Caco-2 (cell line): ENCODE data around the gene AP2M1. TPM values are rescaled to one million over a fixed set of nuclear protein-coding genes. Genes with fewer than 3 reads are reported as not detected.

Experiments used
- BruUV-seq: library from RNA; stranded (reverse); fragments of 400-500 nt; replicated peaks from 2 replicates; lab custom pipeline; 2021; lab: Mats Ljungman, UMichigan
- CTCF ChIA-PET: fragments of 300-600 bp; sonication (Branson Sonifier 250); formaldehyde crosslinking; loops from one replicate; lab custom pipeline; 2022; ENCODE audit warnings: antibody characterized with exemption; lab: Charles Lee
- POLR2A ChIA-PET: fragments of 300-600 bp; sonication (Branson Sonifier 250); formaldehyde crosslinking; loops from one replicate; lab custom pipeline; 2022; ENCODE audit warnings: antibody characterized with exemption; lab: Charles Lee
- DNase-seq, 2 experiments: peaks; one replicate each; pipeline versions ENCODE4 v3.0.0 to v3.0.0-alpha.2; 2020 to 2022
- H3K27me3 ChIP-seq: replicated peaks from 2 replicates; pipeline ENCODE4 v1.6.0; 2011; ENCODE audit warnings: low read length; ENCODE audit not compliant: control insufficient read depth, insufficient read depth
- H3K36me3 ChIP-seq: 2 replicates; pipeline ENCODE4 v1.5.1; 2011; ENCODE audit warnings: low read length; ENCODE audit not compliant: control insufficient read depth, insufficient read depth
- H3K4me1 ChIP-seq: fragments of 250-450 bp; sonication (Bioruptor Pico); 2 replicates; pipeline ENCODE4 v1.5.1; 2020; ENCODE audit warnings: mild to moderate bottlenecking
- H3K4me3 ChIP-seq: 2 replicates; pipeline ENCODE4 v1.5.1; 2011; ENCODE audit warnings: low read depth, mild to moderate bottlenecking, control low read depth, low read length
- H3K9me3 ChIP-seq: fragments of 250-450 bp; sonication (Bioruptor Pico); 2 replicates; pipeline ENCODE4 v1.5.1; 2020; ENCODE audit warnings: mild to moderate bottlenecking, moderate library complexity
- H3K27ac Mint-ChIP-seq: one replicate; pipeline ENCODE4 v1.8.0; 2022; ENCODE audit warnings: mixed read lengths; ENCODE audit not compliant: unreplicated experiment
- H3K27me3 Mint-ChIP-seq: one replicate; pipeline ENCODE4 v1.8.0; 2022; ENCODE audit warnings: mixed read lengths; ENCODE audit not compliant: insufficient read depth, unreplicated experiment
- H3K36me3 Mint-ChIP-seq: one replicate; pipeline ENCODE4 v1.8.0; 2022; ENCODE audit warnings: mild to moderate bottlenecking, mixed read lengths; ENCODE audit not compliant: insufficient read depth, unreplicated experiment
- H3K4me1 Mint-ChIP-seq: one replicate; pipeline ENCODE4 v1.8.0; 2022; ENCODE audit warnings: low read depth, mixed read lengths; ENCODE audit not compliant: unreplicated experiment
- H3K4me3 Mint-ChIP-seq: one replicate; pipeline ENCODE4 v1.8.0; 2022; ENCODE audit warnings: mild to moderate bottlenecking, moderate library complexity, mixed read lengths; ENCODE audit not compliant: unreplicated experiment
- H3K9me3 Mint-ChIP-seq: one replicate; pipeline ENCODE4 v1.8.0; 2022; ENCODE audit warnings: mixed read lengths; ENCODE audit not compliant: unreplicated experiment
- CTCF ChIP-seq, 2 experiments: fragments of 200-600 bp in 1 of 2; IDR thresholded peaks; 1 replicate in 1 of 2; 2 replicates in 1 of 2; pipeline versions ENCODE4 v1.5.1 to v1.8.0; 2011 to 2022; ENCODE audit warnings: antibody characterized with exemption in 1 of 2, control low read depth in 1 of 2, inconsistent platforms in 1 of 2, low read depth in 1 of 2, low read length in 1 of 2, mild to moderate bottlenecking in 1 of 2, moderate library complexity in 1 of 2; ENCODE audit not compliant: insufficient read depth in 1 of 2, severe bottlenecking in 1 of 2, unreplicated experiment in 1 of 2
- intact Hi-C: fragments of 100-400 bp; cut with micrococcal nuclease; formaldehyde crosslinking; loops from one replicate; pipeline ENCODE4 v1.10.0; 2022; ENCODE audit not compliant: unreplicated experiment
- total RNA-seq: library from RNA; stranded (reverse); gene quantifications from 2 replicates; pipeline ENCODE4 v1.2.3, GENCODE V29; 2022

AP2M1 gene
- total RNA-seq, 1 experiment from 2014 or later, result 214 TPM

- intact Hi-C loops, result no loop called here
- no peaks in the 10 kb centered on the region for H3K4me1 ChIP-seq
- Mint-ChIP-seq H3K4me3 (no peak overlapping the region), H3K27me3 (peaks cover 11% of the 10 kb centered on the region), H3K36me3 (no peaks in the 10 kb centered on the region), H3K4me1 (no peaks in the 10 kb centered on the region), H3K27ac (no peak overlapping the region), H3K9me3 (no peaks in the 10 kb centered on the region)
- ChIA-PET CTCF (no interaction called here), POLR2A (no interaction called here)
- no peaks in the 10 kb centered on the region for H3K36me3 ChIP-seq
- BruUV-seq, result no TSS peak
- no peak for TF ChIP-seq CTCF (IDR thresholded peaks at IDR 0.05; ENCODE audit: insufficient read depth in 1 of 2, low read depth in 1 of 2, low read length in 1 of 2, severe bottlenecking in 1 of 2, unreplicated experiment in 1 of 2)
- no peak overlapping the region for H3K4me3 ChIP-seq
- DNase-seq, result no peak
- H3K9me3 ChIP-seq, result no peaks in the 10 kb centered on the region
- H3K27me3 ChIP-seq, result no peaks in the 10 kb centered on the region
Measured at GRCh38 chr3:184203526-184203925, 28.9 kb downstream of the AP2M1 start.

- BruUV-seq, result no TSS peak
- H3K4me1 ChIP-seq, result no peaks in the 10 kb centered on the region
- intact Hi-C loops, result no loop called here
- no peak overlapping the region for H3K27ac Mint-ChIP-seq
- ChIA-PET CTCF (interaction anchor here (1.0 kb wide), 1 partner anchor 17 kb away, joined by 4 read pairs; no protein-coding TSS in a partner anchor), POLR2A (no interaction called here)
- H3K4me3 ChIP-seq, result no peak overlapping the region
- no peaks in the 10 kb centered on the region for H3K9me3 Mint-ChIP-seq
- no peaks in the 10 kb centered on the region for H3K36me3 Mint-ChIP-seq
- TF ChIP-seq CTCF (IDR thresholded peaks at IDR 0.05; ENCODE audit: insufficient read depth in 1 of 2, low read depth in 1 of 2, low read length in 1 of 2, severe bottlenecking in 1 of 2, unreplicated experiment in 1 of 2), result no peak
- no peak for DNase-seq
- H3K4me1 Mint-ChIP-seq, result no peaks in the 10 kb centered on the region
- no peaks in the 10 kb centered on the region for H3K27me3 ChIP-seq
- H3K27me3 Mint-ChIP-seq, result peaks cover 13% of the 10 kb centered on the region
- no peaks in the 10 kb centered on the region for H3K9me3 ChIP-seq
- no peak overlapping the region for H3K4me3 Mint-ChIP-seq
- H3K36me3 ChIP-seq, result no peaks in the 10 kb centered on the region
Measured at GRCh38 chr3:184209146-184209923, 34.7 kb downstream of the AP2M1 start.

- no peaks in the 10 kb centered on the region for H3K9me3 Mint-ChIP-seq
- no peaks in the 10 kb centered on the region for H3K27me3 ChIP-seq
- ChIA-PET CTCF (interaction anchor here (1.2 kb wide), 1 partner anchor 17 kb away, joined by 3 read pairs; no protein-coding TSS in a partner anchor), POLR2A (no interaction called here)
- no peak for TF ChIP-seq CTCF (IDR thresholded peaks at IDR 0.05; ENCODE audit: insufficient read depth in 1 of 2, low read depth in 1 of 2, low read length in 1 of 2, severe bottlenecking in 1 of 2, unreplicated experiment in 1 of 2)
- H3K27ac Mint-ChIP-seq, result no peak overlapping the region
- H3K36me3 ChIP-seq, result no peaks in the 10 kb centered on the region
- no TSS peak for BruUV-seq
- no peaks in the 10 kb centered on the region for H3K4me1 Mint-ChIP-seq
- H3K9me3 ChIP-seq, result no peaks in the 10 kb centered on the region
- no peak overlapping the region for H3K4me3 ChIP-seq
- no peak overlapping the region for H3K4me3 Mint-ChIP-seq
- DNase-seq, result no peak
- no peaks in the 10 kb centered on the region for H3K36me3 Mint-ChIP-seq
- H3K4me1 ChIP-seq, result no peaks in the 10 kb centered on the region
- peaks cover 13% of the 10 kb centered on the region for H3K27me3 Mint-ChIP-seq
- intact Hi-C loops, result no loop called here
Measured at GRCh38 chr3:184211297-184211696, 36.6 kb downstream of the AP2M1 start.
